ENCODE data around the gene MAOA. TPM values are rescaled to one million over a fixed set of nuclear protein-coding genes. Genes with fewer than 3 reads are reported as not detected.

The MAOA gene
- total RNA-seq, 2 experiments from 2014 or later, result 0.60 to 1.9 TPM

GRCh38 chrX:43731086-43731485, 75.0 kb downstream of the MAOA start:
- ChIA-PET POLR2A (no interaction called here), CTCF (no interaction called here)
- H3K4me3 Mint-ChIP-seq, result no peak overlapping the region
- H3K36me3 Mint-ChIP-seq (ENCODE audit: low read depth), result no peaks in the 10 kb centered on the region
- no peaks in the 10 kb centered on the region for H3K4me1 Mint-ChIP-seq (ENCODE audit: low read depth)
- TF ChIP-seq, protein P1, sequence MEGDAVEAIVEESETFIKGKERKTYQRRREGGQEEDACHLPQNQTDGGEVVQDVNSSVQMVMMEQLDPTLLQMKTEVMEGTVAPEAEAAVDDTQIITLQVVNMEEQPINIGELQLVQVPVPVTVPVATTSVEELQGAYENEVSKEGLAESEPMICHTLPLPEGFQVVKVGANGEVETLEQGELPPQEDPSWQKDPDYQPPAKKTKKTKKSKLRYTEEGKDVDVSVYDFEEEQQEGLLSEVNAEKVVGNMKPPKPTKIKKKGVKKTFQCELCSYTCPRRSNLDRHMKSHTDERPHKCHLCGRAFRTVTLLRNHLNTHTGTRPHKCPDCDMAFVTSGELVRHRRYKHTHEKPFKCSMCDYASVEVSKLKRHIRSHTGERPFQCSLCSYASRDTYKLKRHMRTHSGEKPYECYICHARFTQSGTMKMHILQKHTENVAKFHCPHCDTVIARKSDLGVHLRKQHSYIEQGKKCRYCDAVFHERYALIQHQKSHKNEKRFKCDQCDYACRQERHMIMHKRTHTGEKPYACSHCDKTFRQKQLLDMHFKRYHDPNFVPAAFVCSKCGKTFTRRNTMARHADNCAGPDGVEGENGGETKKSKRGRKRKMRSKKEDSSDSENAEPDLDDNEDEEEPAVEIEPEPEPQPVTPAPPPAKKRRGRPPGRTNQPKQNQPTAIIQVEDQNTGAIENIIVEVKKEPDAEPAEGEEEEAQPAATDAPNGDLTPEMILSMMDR (IDR thresholded peaks at IDR 0.05), result no peak
- DNase-seq, result no peak
- no peaks in the 10 kb centered on the region for H3K27me3 Mint-ChIP-seq
- intact Hi-C loops (cut with micrococcal nuclease), result no loop called here
- no peak for ATAC-seq
- H3K27ac Mint-ChIP-seq, result no peak overlapping the region
- no peaks in the 10 kb centered on the region for H3K9me3 Mint-ChIP-seq

DNA sequence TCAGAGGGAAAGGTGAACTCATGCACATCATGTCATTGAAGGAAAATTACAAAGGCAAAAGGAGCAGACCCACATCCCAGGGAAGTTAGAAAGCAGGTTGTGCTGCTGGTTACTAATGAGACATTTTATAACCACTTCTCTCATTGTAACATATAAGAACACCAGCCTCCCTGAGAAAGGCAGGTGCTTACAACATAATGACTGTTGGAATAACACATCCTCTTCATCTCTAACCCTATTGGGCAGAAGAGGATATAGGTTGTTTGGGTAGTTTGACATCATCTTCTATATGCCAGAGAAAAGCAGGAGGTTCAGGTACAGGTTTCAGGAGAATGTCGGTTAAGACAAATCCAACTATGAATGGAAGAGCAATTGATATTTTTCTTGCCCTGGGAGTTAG, 77.6 kb downstream of the MAOA start:
- TF ChIP-seq, protein P1 (IDR thresholded peaks at IDR 0.05), result no peak
- ATAC-seq (no peak), DNase-seq (no peak)
- no peaks in the 10 kb centered on the region for H3K4me1 Mint-ChIP-seq (ENCODE audit: low read depth)
- CTCF ChIA-PET, result no interaction called here
- H3K4me3 Mint-ChIP-seq, result no peak overlapping the region
- no peak overlapping the region for H3K27ac Mint-ChIP-seq
- H3K9me3 Mint-ChIP-seq, result no peaks in the 10 kb centered on the region
- intact Hi-C loops (cut with micrococcal nuclease), result no loop called here
- H3K36me3 Mint-ChIP-seq (ENCODE audit: low read depth), result no peaks in the 10 kb centered on the region
- POLR2A ChIA-PET, result no interaction called here
- H3K27me3 Mint-ChIP-seq, result no peaks in the 10 kb centered on the region

GRCh38 chrX:43734444-43734843, 78.3 kb downstream of the MAOA start:
- POLR2A ChIA-PET, result no interaction called here
- TF ChIP-seq, protein P1 (IDR thresholded peaks at IDR 0.05), result no peak
- CTCF ChIA-PET, result no interaction called here

GRCh38 chrX:43735534-43735933, 79.4 kb downstream of the MAOA start:
- TF ChIP-seq, protein P1 (IDR thresholded peaks at IDR 0.05), result no peak
- Mint-ChIP-seq H3K27ac (no peak overlapping the region), H3K27me3 (no peaks in the 10 kb centered on the region), H3K9me3 (no peaks in the 10 kb centered on the region), H3K36me3 (ENCODE audit: low read depth) (no peaks in the 10 kb centered on the region), H3K4me1 (ENCODE audit: low read depth) (no peaks in the 10 kb centered on the region), H3K4me3 (no peak overlapping the region)
- intact Hi-C loops (cut with micrococcal nuclease), result no loop called here
- DNase-seq (no peak), ATAC-seq (no peak)
- POLR2A ChIA-PET, result no interaction called here
- CTCF ChIA-PET, result no interaction called here

More at GRCh38 chrX:43734444-43734843, 78.3 kb downstream of the MAOA start:
- intact Hi-C loops (cut with micrococcal nuclease), result no loop called here
- DNase-seq (no peak), ATAC-seq (no peak)
- Mint-ChIP-seq H3K4me3 (no peak overlapping the region), H3K27me3 (no peaks in the 10 kb centered on the region), H3K9me3 (no peaks in the 10 kb centered on the region), H3K4me1 (ENCODE audit: low read depth) (no peaks in the 10 kb centered on the region), H3K36me3 (ENCODE audit: low read depth) (no peaks in the 10 kb centered on the region), H3K27ac (no peak overlapping the region)

- ATAC-seq (no peak), DNase-seq (no peak)
- POLR2A ChIA-PET, result no interaction called here
- CTCF ChIA-PET, result no interaction called here
- TF ChIP-seq, protein P1 (IDR thresholded peaks at IDR 0.05), result no peak
- Mint-ChIP-seq H3K4me3 (no peak overlapping the region), H3K4me1 (ENCODE audit: low read depth) (no peaks in the 10 kb centered on the region), H3K36me3 (ENCODE audit: low read depth) (no peaks in the 10 kb centered on the region), H3K27me3 (no peaks in the 10 kb centered on the region), H3K27ac (no peak overlapping the region), H3K9me3 (no peaks in the 10 kb centered on the region)
- intact Hi-C loops (cut with micrococcal nuclease), result no loop called here
Observed at GRCh38 chrX:43735957-43736356, 79.9 kb downstream of the MAOA start.
